ENCODE data around the gene RASAL2. TPM values are rescaled to one million over a fixed set of nuclear protein-coding genes. Genes with fewer than 3 reads are reported as not detected.

RASAL2 gene
- total RNA-seq, 1 donor from 2014 or later: 35.7 TPM

- no peak for TF ChIP-seq CTCF (IDR thresholded peaks at IDR 0.05; ENCODE audit: unreplicated experiment)
- peaks cover 20% of the 10 kb centered on the region for H3K4me1 Mint-ChIP-seq
- H3K27ac Mint-ChIP-seq: peak overlapping the region; percentile 21
- no peak for DNase-seq (ENCODE audit: low spot score in 2 of 2, unreplicated experiment in 2 of 2)
- H3K36me3 Mint-ChIP-seq: no peaks in the 10 kb centered on the region
- no peak overlapping the region for H3K4me3 Mint-ChIP-seq
- H3K27me3 Mint-ChIP-seq (ENCODE audit: low read depth): no peaks in the 10 kb centered on the region
- H3K9me3 Mint-ChIP-seq: no peaks in the 10 kb centered on the region
Observed at GRCh38 chr1:178127482-178128191, 33.7 kb downstream of the RASAL2 start.

DNA sequence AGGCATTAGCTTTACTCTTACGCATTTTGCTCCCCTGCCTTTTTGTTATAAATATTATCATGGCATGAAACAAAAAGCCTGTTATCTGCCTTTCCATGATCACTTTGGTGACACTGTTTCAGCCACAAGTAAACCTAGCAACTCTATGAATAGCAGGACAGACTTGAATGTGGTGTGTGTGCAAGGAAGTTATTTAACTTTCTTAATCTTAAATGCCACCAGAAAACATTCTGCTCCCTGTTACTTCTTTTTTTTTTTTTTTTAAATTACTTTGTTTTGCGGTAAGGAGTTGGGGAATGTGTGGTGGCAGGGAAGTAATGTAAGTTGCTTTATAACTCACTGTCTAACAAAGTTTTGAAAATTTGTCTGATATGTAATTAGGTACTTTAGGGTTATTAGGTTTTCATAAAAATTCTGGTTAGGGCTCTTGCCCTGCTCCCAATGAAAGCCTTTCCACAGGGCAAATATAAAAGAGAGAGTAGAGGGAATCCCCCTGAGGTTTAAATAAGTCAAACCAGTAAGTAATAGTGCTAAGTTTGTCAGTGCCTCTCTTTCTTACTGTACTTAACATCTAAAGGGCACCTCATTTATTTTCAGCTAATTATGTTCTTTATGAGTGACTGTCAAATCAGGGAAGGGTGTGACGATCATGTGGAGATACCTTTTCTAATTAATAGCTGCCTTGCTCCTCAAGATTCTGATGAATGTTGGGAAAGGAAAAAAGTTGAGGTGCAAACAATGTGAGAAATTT lies 39.5 kb downstream of the RASAL2 start:
- TF ChIP-seq CTCF (IDR thresholded peaks at IDR 0.05; ENCODE audit: unreplicated experiment): no peak
- H3K27ac Mint-ChIP-seq: peak overlapping the region; percentile 48

GRCh38 chr1:178134061-178134460 lies 40.2 kb downstream of the RASAL2 start:
- Mint-ChIP-seq H3K4me1 (peaks cover 17% of the 10 kb centered on the region), H3K36me3 (peaks cover 6% of the 10 kb centered on the region), H3K27ac (no peak overlapping the region), H3K27me3 (ENCODE audit: low read depth) (no peaks in the 10 kb centered on the region), H3K4me3 (no peak overlapping the region), H3K9me3 (peaks cover 3% of the 10 kb centered on the region)
- DNase-seq (ENCODE audit: low spot score in 2 of 2, unreplicated experiment in 2 of 2): no peak
- no peak for TF ChIP-seq CTCF (IDR thresholded peaks at IDR 0.05; ENCODE audit: unreplicated experiment)

More for the DNA sequence above, 39.5 kb downstream of the RASAL2 start:
- Mint-ChIP-seq H3K4me3 (no peak overlapping the region), H3K4me1 (peaks cover 17% of the 10 kb centered on the region), H3K9me3 (peaks cover 3% of the 10 kb centered on the region), H3K27me3 (ENCODE audit: low read depth) (no peaks in the 10 kb centered on the region), H3K36me3 (peaks cover 6% of the 10 kb centered on the region)
- DNase-seq (ENCODE audit: low spot score in 2 of 2, unreplicated experiment in 2 of 2): no peak

DNA sequence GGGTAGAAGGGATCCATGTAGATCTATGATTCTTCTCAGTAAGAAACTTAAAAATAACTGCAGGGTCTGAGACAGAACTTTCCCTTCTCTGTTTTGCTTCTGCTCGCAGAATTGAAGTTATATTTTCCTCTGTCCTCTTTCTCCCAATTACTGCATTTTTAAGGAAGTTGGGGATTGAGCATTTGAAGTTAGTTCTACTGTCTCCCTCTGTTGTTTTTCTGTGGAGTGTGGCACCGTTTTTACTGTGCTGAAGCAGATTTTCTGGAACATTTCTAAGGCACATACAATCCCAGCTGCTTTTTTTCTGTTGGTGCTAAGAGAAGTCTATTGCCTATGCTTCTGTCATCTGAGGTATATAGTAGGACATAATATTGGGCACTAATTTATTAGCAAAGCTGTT lies 43.3 kb downstream of the RASAL2 start:
- Mint-ChIP-seq H3K9me3 (peaks cover 13% of the 10 kb centered on the region), H3K4me3 (no peak overlapping the region), H3K36me3 (peaks cover 8% of the 10 kb centered on the region), H3K27me3 (ENCODE audit: low read depth) (no peaks in the 10 kb centered on the region), H3K27ac (peak overlapping the region; percentile 78), H3K4me1 (peaks cover 17% of the 10 kb centered on the region)
- DNase-seq (ENCODE audit: low spot score in 2 of 2, unreplicated experiment in 2 of 2): no peak
- no peak for TF ChIP-seq CTCF (IDR thresholded peaks at IDR 0.05; ENCODE audit: unreplicated experiment)

DNA sequence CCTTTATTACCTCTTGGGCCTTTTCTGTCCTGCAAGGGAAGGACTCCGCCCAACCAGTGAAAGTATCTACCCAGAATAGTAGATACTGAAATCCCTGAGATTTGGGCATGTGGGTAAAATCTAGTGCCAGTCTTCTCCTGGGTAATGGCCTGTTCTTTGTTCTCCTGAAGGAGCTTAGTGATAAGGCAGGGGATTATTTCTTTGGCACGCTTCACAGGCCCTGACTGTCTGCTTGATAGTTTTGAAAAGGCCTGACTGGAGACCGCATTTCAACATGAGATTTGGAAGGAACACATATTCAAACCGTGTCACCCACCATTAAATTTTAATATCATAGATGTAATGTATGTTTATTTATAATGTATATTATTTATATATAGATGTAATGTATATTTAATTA lies 48.9 kb downstream of the RASAL2 start:
- DNase-seq (ENCODE audit: low spot score in 2 of 2, unreplicated experiment in 2 of 2): no peak
- no peak for TF ChIP-seq CTCF (IDR thresholded peaks at IDR 0.05; ENCODE audit: unreplicated experiment)
- H3K27me3 Mint-ChIP-seq (ENCODE audit: low read depth): no peaks in the 10 kb centered on the region
- peaks cover 10% of the 10 kb centered on the region for H3K9me3 Mint-ChIP-seq
- no peak overlapping the region for H3K27ac Mint-ChIP-seq
- H3K4me1 Mint-ChIP-seq: no peaks in the 10 kb centered on the region
- H3K36me3 Mint-ChIP-seq: peaks cover 2% of the 10 kb centered on the region
- H3K4me3 Mint-ChIP-seq: no peak overlapping the region

Data from mesothelial cell of epicardium (in vitro differentiated cells).